ENCODE data around the gene ACADS.

DNA sequence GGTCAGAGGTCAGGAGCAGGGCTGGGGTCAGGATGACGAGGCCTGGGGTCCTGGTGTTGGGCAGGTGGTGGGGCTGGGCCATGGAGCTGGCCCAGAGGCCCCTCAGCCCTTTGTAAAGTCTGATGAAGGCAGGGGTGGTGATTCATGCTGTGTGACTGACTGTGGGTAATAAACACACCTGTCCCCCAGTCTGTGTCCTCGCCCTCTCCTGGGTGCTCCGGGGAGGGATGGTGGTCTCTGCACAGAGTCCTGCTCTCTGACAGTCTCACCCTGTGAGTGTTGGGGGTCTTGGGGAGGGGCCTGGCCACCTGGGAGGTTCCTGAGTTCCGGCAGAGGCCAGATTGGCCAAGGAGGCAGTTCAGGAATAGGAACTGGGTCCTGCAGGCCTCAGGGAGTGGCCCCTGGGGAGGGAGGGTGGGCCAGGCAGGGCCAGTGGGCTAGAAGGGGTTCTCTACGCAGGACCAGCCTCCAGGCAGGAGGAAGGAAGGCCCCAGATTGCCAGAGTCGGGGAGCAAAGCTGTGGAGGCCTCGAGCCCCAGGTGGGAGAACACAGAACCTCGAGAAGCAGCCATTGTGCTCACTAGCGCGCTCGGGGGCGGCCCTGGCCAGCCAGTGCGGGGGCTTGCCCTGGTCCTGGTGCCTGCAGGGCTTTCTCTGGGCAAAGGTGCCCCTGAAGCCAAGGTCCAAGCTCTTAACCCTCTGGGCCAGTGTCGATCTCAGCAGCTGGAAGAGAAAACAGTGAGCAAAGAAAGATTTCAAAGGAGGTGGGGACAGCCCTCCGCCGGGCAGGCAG lies 14.4 kb downstream of the ACADS start:
- TF ChIP-seq CTCF (IDR thresholded peaks at IDR 0.05) = no peak
- no peak for TF ChIP-seq POLR2AphosphoS5 (IDR thresholded peaks at IDR 0.05)
- TF ChIP-seq POLR2A (IDR thresholded peaks at IDR 0.05) = no peak
